GM12875 (cell line): ENCODE results near the gene SLC28A1.
"Not testable (repeated sequence)": the region's sequence is repeated elsewhere in the genome, so short reads cannot be mapped to it uniquely, and the experiment has no call there.

Experiments used
- H3K4me3 ChIP-seq: one replicate; pipeline ENCODE4 v1.5.1; 2011; ENCODE audit warnings: low read depth, low read length, control low read depth
- TF ChIP-seq, protein P1 (sequence below): IDR thresholded peaks from 2 replicates; pipeline ENCODE4 v1.5.1; 2011; ENCODE audit warnings: low read depth, mild to moderate bottlenecking, control low read depth, inconsistent platforms, low read length, moderate library complexity, borderline replicate concordance; ENCODE audit not compliant: insufficient read depth

The SLC28A1 gene

GRCh38 chr15:84915606-84915958, 31.1 kb downstream of the SLC28A1 start:
- no peak overlapping the region for H3K4me3 ChIP-seq
- TF ChIP-seq, protein P1, sequence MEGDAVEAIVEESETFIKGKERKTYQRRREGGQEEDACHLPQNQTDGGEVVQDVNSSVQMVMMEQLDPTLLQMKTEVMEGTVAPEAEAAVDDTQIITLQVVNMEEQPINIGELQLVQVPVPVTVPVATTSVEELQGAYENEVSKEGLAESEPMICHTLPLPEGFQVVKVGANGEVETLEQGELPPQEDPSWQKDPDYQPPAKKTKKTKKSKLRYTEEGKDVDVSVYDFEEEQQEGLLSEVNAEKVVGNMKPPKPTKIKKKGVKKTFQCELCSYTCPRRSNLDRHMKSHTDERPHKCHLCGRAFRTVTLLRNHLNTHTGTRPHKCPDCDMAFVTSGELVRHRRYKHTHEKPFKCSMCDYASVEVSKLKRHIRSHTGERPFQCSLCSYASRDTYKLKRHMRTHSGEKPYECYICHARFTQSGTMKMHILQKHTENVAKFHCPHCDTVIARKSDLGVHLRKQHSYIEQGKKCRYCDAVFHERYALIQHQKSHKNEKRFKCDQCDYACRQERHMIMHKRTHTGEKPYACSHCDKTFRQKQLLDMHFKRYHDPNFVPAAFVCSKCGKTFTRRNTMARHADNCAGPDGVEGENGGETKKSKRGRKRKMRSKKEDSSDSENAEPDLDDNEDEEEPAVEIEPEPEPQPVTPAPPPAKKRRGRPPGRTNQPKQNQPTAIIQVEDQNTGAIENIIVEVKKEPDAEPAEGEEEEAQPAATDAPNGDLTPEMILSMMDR = no peak

GRCh38 chr15:84917452-84917851, 33.0 kb downstream of the SLC28A1 start:
- H3K4me3 ChIP-seq = no peak overlapping the region
- TF ChIP-seq, protein P1 = no peak

DNA sequence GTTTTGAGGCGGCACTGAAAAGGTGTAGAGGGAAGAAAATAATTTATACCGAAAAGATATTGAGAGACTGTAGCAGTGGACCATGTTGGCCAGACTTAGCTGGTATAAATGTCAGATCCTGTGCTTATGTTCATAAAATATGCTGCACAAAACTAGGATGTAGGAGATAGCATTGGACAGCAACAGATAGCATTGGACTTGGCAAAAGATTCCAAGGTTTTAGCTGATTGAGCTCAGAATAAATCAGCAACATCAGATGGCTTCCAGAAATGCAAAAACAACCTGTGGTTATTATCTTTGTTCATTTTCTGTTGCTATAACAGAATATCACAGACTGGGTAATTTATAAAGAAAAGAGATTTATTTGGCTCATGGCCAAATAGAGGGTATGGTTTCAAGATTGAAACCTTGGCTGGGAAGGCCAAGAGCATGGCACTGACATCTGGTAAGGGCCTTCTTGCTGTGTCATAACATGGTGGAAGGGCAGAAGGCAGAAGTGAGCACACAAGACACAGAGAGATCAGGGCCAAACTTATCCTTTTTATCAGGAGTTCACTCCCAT, 34.7 kb downstream of the SLC28A1 start:
- no peak overlapping the region for H3K4me3 ChIP-seq
- TF ChIP-seq, protein P1 = no peak

DNA sequence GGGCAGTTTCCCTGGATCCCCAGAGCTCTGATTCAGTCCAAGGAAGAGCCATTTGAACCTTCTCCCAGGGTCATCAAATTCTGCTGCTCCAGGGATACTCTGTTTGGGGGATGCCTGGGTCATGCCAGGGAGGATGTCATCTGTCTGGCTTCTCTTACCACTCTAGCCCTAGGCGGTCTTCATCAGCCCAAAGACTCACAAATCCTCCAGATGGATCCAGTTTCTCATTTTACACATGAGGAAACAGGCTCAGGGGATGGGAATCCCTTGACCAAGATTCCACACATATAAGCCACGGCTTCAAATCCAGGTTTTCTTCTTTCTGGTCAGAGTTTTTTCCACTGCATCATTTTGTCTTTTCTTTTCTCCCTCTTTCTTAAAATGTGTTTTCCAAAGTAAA, 36.7 kb downstream of the SLC28A1 start:
- H3K4me3 ChIP-seq = no peak overlapping the region
- TF ChIP-seq, protein P1 = no peak

DNA sequence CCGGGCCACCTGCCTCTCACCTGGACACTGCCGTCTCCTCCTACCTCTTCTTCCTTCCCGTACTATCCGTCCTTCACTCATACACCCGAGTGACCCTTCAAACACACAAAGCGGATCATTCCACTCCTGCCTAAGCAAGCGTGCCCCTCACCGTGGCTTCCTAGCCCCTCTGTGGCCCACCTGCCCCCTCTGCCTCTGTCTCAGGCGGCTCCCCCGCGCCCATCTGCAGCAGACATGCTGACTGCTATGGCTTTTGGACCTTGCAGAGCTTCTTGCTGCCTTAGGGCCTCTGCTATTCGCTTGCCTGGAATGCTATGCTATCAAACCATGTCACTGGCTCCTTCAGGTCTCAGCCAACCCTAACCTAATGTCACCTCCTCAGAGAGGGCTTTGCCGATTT, 38.1 kb downstream of the SLC28A1 start:
- TF ChIP-seq, protein P1 = no peak

GRCh38 chr15:84924077-84924731, 39.7 kb downstream of the SLC28A1 start:
- TF ChIP-seq, protein P1 = no peak
- H3K4me3 ChIP-seq = no peak overlapping the region

More for the DNA sequence above, 38.1 kb downstream of the SLC28A1 start:
- H3K4me3 ChIP-seq = no peak overlapping the region

GRCh38 chr15:84924821-84925569, 40.5 kb downstream of the SLC28A1 start:
- H3K4me3 ChIP-seq = not testable (repeated sequence)
